H1 (cell line): ENCODE data around the gene SLC26A8. TPM values are rescaled to one million over a fixed set of nuclear protein-coding genes. Genes with fewer than 3 reads are reported as not detected.

Experiments
- CBX8 ChIP-seq: fragments of 300-800, 300-1000 bp; sonication (generic); IDR thresholded peaks from 2 replicates; pipeline ENCODE4 v1.7.1; 2016; ENCODE audit warnings: low read depth, low read length, borderline replicate concordance
- CHD7 ChIP-seq: fragments of 300-600 bp; sonication (generic); IDR thresholded peaks from 2 replicates; pipeline ENCODE4 v1.7.1; 2012; ENCODE audit warnings: low read length, moderate library complexity, mild to moderate bottlenecking, inconsistent platforms; ENCODE audit not compliant: insufficient replicate concordance
- EP300 ChIP-seq, 2 experiments: IDR thresholded peaks; 1 replicate in 1 of 2; 2 replicates in 1 of 2; pipeline ENCODE4 v1.6.1; 2011 to 2012; ENCODE audit warnings: low read depth in 2 of 2, low read length in 2 of 2, mild to moderate bottlenecking in 2 of 2, borderline replicate concordance in 1 of 2, inconsistent platforms in 1 of 2, moderate library complexity in 1 of 2
- JUND ChIP-seq: IDR thresholded peaks from 2 replicates; pipeline ENCODE4 v1.6.1; 2011; ENCODE audit warnings: mild to moderate bottlenecking, improper control_type of control experiment, low read length
- polyA plus RNA-seq, 7 experiments: library from polyadenylated mRNA; depleted of rRNA in 3 of 7; stranded (reverse) in 5 of 7; unstranded in 2 of 7; fragments of >200 nt in 5 of 7; fragments of 200-250 nt in 2 of 7; gene quantifications; 1 replicate in 5 of 7; 2 replicates in 1 of 7; 4 replicates in 1 of 7; pipeline versions ENCODE4 v1.2.1 to v1.2.3, GENCODE V29; 2011 to 2013; ENCODE audit warnings: missing spikeins in 2 of 7, mixed read lengths in 2 of 7
- total RNA-seq: library from RNA; stranded (reverse); fragmentation: NEBNext Ultra II Directional; extraction: Animal tissue kit (Norgen Biotek cat#: 25700); gene quantifications from 2 replicates; pipeline ENCODE4 v1.2.1, GENCODE V29; 2021

The SLC26A8 gene
- total and polyA plus RNA-seq, 2 of the 8 experiments (the other 6 are each of a cell fraction or from before 2014, with no cell fraction given): 0.56 to 0.57 TPM

DNA sequence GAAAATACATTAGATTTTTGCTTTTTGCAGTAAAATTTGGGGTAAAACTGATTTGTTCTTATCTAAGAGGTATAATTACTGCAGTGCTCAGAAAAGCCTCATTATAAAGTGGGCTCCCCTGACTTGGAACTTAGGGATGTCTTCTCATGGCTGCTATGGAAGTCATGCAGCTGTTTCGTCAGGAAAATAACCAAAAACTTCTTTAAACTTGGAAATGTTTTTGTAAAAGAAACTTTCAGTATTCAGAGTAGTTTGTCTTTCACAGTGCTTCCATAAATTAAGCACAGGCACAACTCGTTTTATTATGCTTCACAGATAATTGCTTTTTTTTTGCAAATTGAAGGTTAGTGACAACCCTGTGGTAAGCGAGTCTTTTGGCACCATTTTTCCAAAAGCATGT is 10.0 kb upstream of the SLC26A8 start (continued):
- TF ChIP-seq CHD7 (no peak), EP300 (IDR thresholded peaks at IDR 0.05; ENCODE audit: borderline replicate concordance in 1 of 2, low read depth in 2 of 2, low read length in 2 of 2) (no peak), JUND (no peak), CBX8 (no peak)
